Erythroblast (primary cell): ENCODE results near the gene REV3L.

Source experiments
- GATA1 ChIP-seq: IDR thresholded peaks from 2 replicates; pipeline ENCODE4 v1.6.1; 2011; ENCODE audit warnings: low read depth, mild to moderate bottlenecking, control low read depth, low read length, moderate library complexity
- POLR2A ChIP-seq: IDR thresholded peaks from 2 replicates; pipeline ENCODE4 v1.6.1; 2011; ENCODE audit warnings: mild to moderate bottlenecking, low read length

- TF ChIP-seq POLR2A, result no peak
- no peak for TF ChIP-seq GATA1
Observed at GRCh38 chr6:111524252-111524651, 41.2 kb upstream of the REV3L start.
